Measurements from ENCODE around the gene MTG2. TPM values are rescaled to one million over a fixed set of nuclear protein-coding genes. Genes with fewer than 3 reads are reported as not detected.

The MTG2 gene
- total RNA-seq, 1 donor from 2014 or later, result 29.3 TPM

- H3K27me3 Mint-ChIP-seq (ENCODE audit: unreplicated experiment), result no peaks in the 10 kb centered on the region
- H3K27ac Mint-ChIP-seq (ENCODE audit: unreplicated experiment), result no peak overlapping the region
- H3K4me3 Mint-ChIP-seq (ENCODE audit: unreplicated experiment), result no peak overlapping the region
- no peak for TF ChIP-seq CTCF (IDR thresholded peaks at IDR 0.05)
- DNase-seq (ENCODE audit: extremely low spot score, unreplicated experiment), result no peak
- H3K36me3 Mint-ChIP-seq (ENCODE audit: unreplicated experiment), result peaks cover 7% of the 10 kb centered on the region
- H3K9me3 Mint-ChIP-seq (ENCODE audit: unreplicated experiment), result no peaks in the 10 kb centered on the region
- H3K4me1 Mint-ChIP-seq (ENCODE audit: unreplicated experiment), result peaks cover 12% of the 10 kb centered on the region
Observed at GRCh38 chr20:62160253-62160652, 22.6 kb upstream of the MTG2 start.

- Mint-ChIP-seq H3K9me3 (ENCODE audit: unreplicated experiment) (no peaks in the 10 kb centered on the region), H3K36me3 (ENCODE audit: unreplicated experiment) (peaks cover 7% of the 10 kb centered on the region), H3K4me1 (ENCODE audit: unreplicated experiment) (peaks cover 6% of the 10 kb centered on the region), H3K4me3 (ENCODE audit: unreplicated experiment) (no peak overlapping the region), H3K27ac (ENCODE audit: unreplicated experiment) (no peak overlapping the region), H3K27me3 (ENCODE audit: unreplicated experiment) (no peaks in the 10 kb centered on the region)
- DNase-seq (ENCODE audit: extremely low spot score, unreplicated experiment), result no peak
- no peak for TF ChIP-seq CTCF (IDR thresholded peaks at IDR 0.05)
Observed at GRCh38 chr20:62160876-62161275, 22.0 kb upstream of the MTG2 start.

GRCh38 chr20:62161347-62161746, 21.5 kb upstream of the MTG2 start:
- no peaks in the 10 kb centered on the region for H3K9me3 Mint-ChIP-seq (ENCODE audit: unreplicated experiment)
- no peak overlapping the region for H3K4me3 Mint-ChIP-seq (ENCODE audit: unreplicated experiment)
- no peak for DNase-seq (ENCODE audit: extremely low spot score, unreplicated experiment)
- H3K4me1 Mint-ChIP-seq (ENCODE audit: unreplicated experiment), result peaks cover 1% of the 10 kb centered on the region
- no peaks in the 10 kb centered on the region for H3K27me3 Mint-ChIP-seq (ENCODE audit: unreplicated experiment)
- TF ChIP-seq CTCF (IDR thresholded peaks at IDR 0.05), result no peak
- H3K36me3 Mint-ChIP-seq (ENCODE audit: unreplicated experiment), result peaks cover 12% of the 10 kb centered on the region
- no peak overlapping the region for H3K27ac Mint-ChIP-seq (ENCODE audit: unreplicated experiment)

GRCh38 chr20:62162765-62163484, 19.9 kb upstream of the MTG2 start:
- H3K27me3 Mint-ChIP-seq (ENCODE audit: unreplicated experiment), result no peaks in the 10 kb centered on the region
- DNase-seq (ENCODE audit: extremely low spot score, unreplicated experiment), result no peak
- no peaks in the 10 kb centered on the region for H3K4me1 Mint-ChIP-seq (ENCODE audit: unreplicated experiment)
- no peak overlapping the region for H3K4me3 Mint-ChIP-seq (ENCODE audit: unreplicated experiment)
- no peak for TF ChIP-seq CTCF (IDR thresholded peaks at IDR 0.05)
- no peaks in the 10 kb centered on the region for H3K9me3 Mint-ChIP-seq (ENCODE audit: unreplicated experiment)
- peaks cover 12% of the 10 kb centered on the region for H3K36me3 Mint-ChIP-seq (ENCODE audit: unreplicated experiment)
- no peak overlapping the region for H3K27ac Mint-ChIP-seq (ENCODE audit: unreplicated experiment)

- H3K27ac Mint-ChIP-seq (ENCODE audit: unreplicated experiment), result no peak overlapping the region
- no peak for TF ChIP-seq CTCF (IDR thresholded peaks at IDR 0.05)
- H3K27me3 Mint-ChIP-seq (ENCODE audit: unreplicated experiment), result no peaks in the 10 kb centered on the region
- H3K4me1 Mint-ChIP-seq (ENCODE audit: unreplicated experiment), result no peaks in the 10 kb centered on the region
- H3K36me3 Mint-ChIP-seq (ENCODE audit: unreplicated experiment), result peaks cover 15% of the 10 kb centered on the region
- DNase-seq (ENCODE audit: extremely low spot score, unreplicated experiment), result no peak
- no peak overlapping the region for H3K4me3 Mint-ChIP-seq (ENCODE audit: unreplicated experiment)
- H3K9me3 Mint-ChIP-seq (ENCODE audit: unreplicated experiment), result no peaks in the 10 kb centered on the region
Observed at GRCh38 chr20:62163485-62163865, 19.4 kb upstream of the MTG2 start.

Measured in osteocyte (in vitro differentiated cells).